ENCODE data around the gene RRP1B. TPM values are rescaled to one million over a fixed set of nuclear protein-coding genes. Genes with fewer than 3 reads are reported as not detected.

RRP1B gene
- total RNA-seq, 1 experiment from 2014 or later, result 44.2 TPM

DNA sequence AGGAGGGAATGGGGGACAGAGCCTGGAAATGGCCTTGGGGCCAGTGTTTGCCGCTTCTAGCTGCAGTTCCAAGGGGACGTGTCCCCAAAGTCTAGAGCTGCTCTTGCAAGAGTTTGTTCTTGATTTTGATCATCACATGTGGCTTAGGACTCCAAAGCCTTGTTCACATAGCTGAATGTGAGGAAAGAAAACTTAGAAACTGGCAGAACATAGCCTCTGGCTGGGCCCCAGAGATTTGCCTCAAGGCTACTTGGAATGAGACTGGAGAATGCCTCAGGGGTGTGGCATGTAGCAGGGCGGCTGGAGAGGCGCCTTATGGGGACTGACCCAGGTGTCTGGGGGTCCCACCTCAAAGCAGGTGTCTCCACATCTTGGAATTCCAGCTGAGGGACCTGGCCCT is 61.8 kb downstream of the RRP1B start:
- BruUV-seq (replicated peaks), result no TSS peak
- POLR2A ChIA-PET (ENCODE audit: unreplicated experiment), result no interaction called here
- no peak for DNase-seq
- H3K9me3 ChIP-seq (ENCODE audit: low read length), result no peaks in the 10 kb centered on the region
- peak overlapping the region; percentile 94 for H3K9ac ChIP-seq (ENCODE audit: low read length)
- no peak overlapping the region for H3K27ac ChIP-seq (ENCODE audit: low read length)
- no peak overlapping the region for H2AFZ ChIP-seq (ENCODE audit: low read length)
- peaks cover 77% of the 10 kb centered on the region for H3K79me2 ChIP-seq (ENCODE audit: low read length)
- H3K4me1 ChIP-seq (ENCODE audit: insufficient read depth, low read length), result peaks cover 50% of the 10 kb centered on the region
- H3K9me2 ChIP-seq (replicated peaks; ENCODE audit: low read length), result no peaks in the 10 kb centered on the region
- H3F3A ChIP-seq (ENCODE audit: low read length, unreplicated experiment), result peaks cover 6% of the 10 kb centered on the region
- peaks cover 32% of the 10 kb centered on the region for H4K20me1 ChIP-seq (ENCODE audit: low read length)
- H3K4me2 ChIP-seq (ENCODE audit: low read length), result peak overlapping the region; percentile 89
- ATAC-seq, result no peak
- intact Hi-C loops (cut with micrococcal nuclease), result no loop called here
- peaks cover 18% of the 10 kb centered on the region; the same call in 1 of the 2 replicates for H3K36me3 ChIP-seq (ENCODE audit: low read depth, low read length)
- CTCF ChIA-PET, result no interaction called here
- H3K27me3 ChIP-seq (ENCODE audit: low read length), result no peaks in the 10 kb centered on the region
- TF ChIP-seq, protein P1, sequence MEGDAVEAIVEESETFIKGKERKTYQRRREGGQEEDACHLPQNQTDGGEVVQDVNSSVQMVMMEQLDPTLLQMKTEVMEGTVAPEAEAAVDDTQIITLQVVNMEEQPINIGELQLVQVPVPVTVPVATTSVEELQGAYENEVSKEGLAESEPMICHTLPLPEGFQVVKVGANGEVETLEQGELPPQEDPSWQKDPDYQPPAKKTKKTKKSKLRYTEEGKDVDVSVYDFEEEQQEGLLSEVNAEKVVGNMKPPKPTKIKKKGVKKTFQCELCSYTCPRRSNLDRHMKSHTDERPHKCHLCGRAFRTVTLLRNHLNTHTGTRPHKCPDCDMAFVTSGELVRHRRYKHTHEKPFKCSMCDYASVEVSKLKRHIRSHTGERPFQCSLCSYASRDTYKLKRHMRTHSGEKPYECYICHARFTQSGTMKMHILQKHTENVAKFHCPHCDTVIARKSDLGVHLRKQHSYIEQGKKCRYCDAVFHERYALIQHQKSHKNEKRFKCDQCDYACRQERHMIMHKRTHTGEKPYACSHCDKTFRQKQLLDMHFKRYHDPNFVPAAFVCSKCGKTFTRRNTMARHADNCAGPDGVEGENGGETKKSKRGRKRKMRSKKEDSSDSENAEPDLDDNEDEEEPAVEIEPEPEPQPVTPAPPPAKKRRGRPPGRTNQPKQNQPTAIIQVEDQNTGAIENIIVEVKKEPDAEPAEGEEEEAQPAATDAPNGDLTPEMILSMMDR (conservative IDR thresholded peaks at IDR 0.05; ENCODE audit: low read depth, low read length), result no peak
- TF ChIP-seq EZH2phosphoT487 (IDR thresholded peaks at IDR 0.05; ENCODE audit: borderline replicate concordance, low read length), result no peak
- TF ChIP-seq EZH2 (IDR thresholded peaks at IDR 0.05; ENCODE audit: low read length, unreplicated experiment), result no peak
- H3K4me3 ChIP-seq (ENCODE audit: low read length), result peak overlapping the region; percentile 77

DNA sequence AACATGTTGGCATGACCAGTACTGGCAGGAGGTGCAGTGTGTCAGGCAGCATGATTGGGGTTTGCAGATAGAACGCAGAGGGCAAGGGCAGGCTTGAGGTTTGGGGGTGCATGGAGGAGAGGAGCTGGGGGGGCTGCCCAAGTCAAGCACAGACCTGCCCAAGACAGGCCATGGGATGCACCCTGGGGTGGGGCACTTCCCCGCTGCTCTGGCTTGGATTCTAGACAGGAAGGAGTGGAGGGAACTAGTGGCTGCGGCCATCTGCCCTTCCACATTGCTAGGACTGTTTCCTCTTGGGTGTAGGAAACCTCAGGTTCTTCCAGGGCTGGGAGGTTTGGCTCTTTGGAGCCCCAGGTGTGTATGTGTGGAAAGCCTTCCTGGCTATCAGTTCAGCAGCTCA is 62.6 kb downstream of the RRP1B start:
- no peak for DNase-seq
- Histone ChIP-seq H3K9ac (ENCODE audit: low read length) (no peak overlapping the region), H3K4me3 (ENCODE audit: low read length) (peak overlapping the region; percentile 77), H3K9me3 (ENCODE audit: low read length) (no peaks in the 10 kb centered on the region), H2AFZ (ENCODE audit: low read length) (no peak overlapping the region), H4K20me1 (ENCODE audit: low read length) (peaks cover 32% of the 10 kb centered on the region), H3K27ac (ENCODE audit: low read length) (no peak overlapping the region), H3K79me2 (ENCODE audit: low read length) (peaks cover 84% of the 10 kb centered on the region), H3K36me3 (ENCODE audit: low read depth, low read length) (peaks cover 18% of the 10 kb centered on the region; the same call in 1 of the 2 replicates), H3K4me2 (ENCODE audit: low read length) (peak overlapping the region; percentile 89), H3K27me3 (ENCODE audit: low read length) (no peaks in the 10 kb centered on the region), H3F3A (ENCODE audit: low read length, unreplicated experiment) (peaks cover 6% of the 10 kb centered on the region), H3K4me1 (ENCODE audit: insufficient read depth, low read length) (peaks cover 57% of the 10 kb centered on the region), H3K9me2 (replicated peaks; ENCODE audit: low read length) (no peaks in the 10 kb centered on the region)
- intact Hi-C loops (cut with micrococcal nuclease), result no loop called here
- POLR2A ChIA-PET (ENCODE audit: unreplicated experiment), result no interaction called here
- TF ChIP-seq EZH2phosphoT487 (IDR thresholded peaks at IDR 0.05; ENCODE audit: borderline replicate concordance, low read length) (no peak), EZH2 (IDR thresholded peaks at IDR 0.05; ENCODE audit: low read length, unreplicated experiment) (no peak)
- TF ChIP-seq, protein P1 (conservative IDR thresholded peaks at IDR 0.05; ENCODE audit: low read depth, low read length), result no peak
- BruUV-seq (replicated peaks), result no TSS peak
- no peak for ATAC-seq
- CTCF ChIA-PET, result no interaction called here

DNA sequence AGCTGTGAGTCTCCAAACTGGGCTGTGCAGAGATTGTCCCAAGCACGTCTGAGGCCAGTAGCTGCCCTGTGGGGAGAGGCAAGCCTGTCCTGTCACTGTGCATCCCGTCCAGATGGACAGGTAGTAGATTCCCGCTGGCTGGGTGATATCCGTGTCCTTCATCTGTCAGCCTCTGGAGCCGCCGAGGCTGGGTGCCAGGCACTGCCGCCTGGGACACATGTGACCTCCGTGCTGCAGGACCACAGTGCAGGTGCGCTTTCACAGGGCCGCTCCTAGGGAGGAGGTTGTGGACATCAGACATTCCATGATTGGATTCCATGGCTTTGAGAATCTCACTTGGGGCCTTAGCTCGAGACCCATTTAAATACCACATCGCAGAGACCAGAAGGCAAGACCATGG is 64.3 kb downstream of the RRP1B start:
- no peak for TF ChIP-seq EZH2phosphoT487 (IDR thresholded peaks at IDR 0.05; ENCODE audit: borderline replicate concordance, low read length)
- TF ChIP-seq, protein P1 (conservative IDR thresholded peaks at IDR 0.05; ENCODE audit: low read depth, low read length), result no peak
- TF ChIP-seq EZH2 (IDR thresholded peaks at IDR 0.05; ENCODE audit: low read length, unreplicated experiment), result no peak
- Histone ChIP-seq H3F3A (ENCODE audit: low read length, unreplicated experiment) (peaks cover 6% of the 10 kb centered on the region), H3K9me3 (ENCODE audit: low read length) (no peaks in the 10 kb centered on the region), H3K27me3 (ENCODE audit: low read length) (no peaks in the 10 kb centered on the region), H3K4me3 (ENCODE audit: low read length) (no peak overlapping the region), H3K9me2 (replicated peaks; ENCODE audit: low read length) (no peaks in the 10 kb centered on the region), H3K27ac (ENCODE audit: low read length) (no peak overlapping the region), H3K36me3 (ENCODE audit: low read depth, low read length) (peaks cover 18% of the 10 kb centered on the region; the same call in 1 of the 2 replicates), H3K9ac (ENCODE audit: low read length) (no peak overlapping the region), H3K79me2 (ENCODE audit: low read length) (peaks cover 97% of the 10 kb centered on the region), H2AFZ (ENCODE audit: low read length) (no peak overlapping the region), H4K20me1 (ENCODE audit: low read length) (peaks cover 32% of the 10 kb centered on the region), H3K4me1 (ENCODE audit: insufficient read depth, low read length) (peaks cover 66% of the 10 kb centered on the region), H3K4me2 (ENCODE audit: low read length) (no peak overlapping the region)
- BruUV-seq (replicated peaks), result no TSS peak
- DNase-seq (no peak), ATAC-seq (no peak)
- ChIA-PET CTCF (interaction anchor here (0.5 kb wide), 1 partner anchor 17 kb away, joined by 3 read pairs; no protein-coding TSS in a partner anchor), POLR2A (ENCODE audit: unreplicated experiment) (interaction anchor here (0.5 kb wide), 1 partner anchor 14 kb away, joined by 4 read pairs; no protein-coding TSS in a partner anchor)
- intact Hi-C loops (cut with micrococcal nuclease), result no loop called here

Data from PC-3 (cell line).